ENCODE data around the gene ATF6. TPM values are rescaled to one million over a fixed set of nuclear protein-coding genes. Genes with fewer than 3 reads are reported as not detected.

The ATF6 gene
- total RNA-seq, 1 donor from 2014 or later = 38.6 TPM

DNA sequence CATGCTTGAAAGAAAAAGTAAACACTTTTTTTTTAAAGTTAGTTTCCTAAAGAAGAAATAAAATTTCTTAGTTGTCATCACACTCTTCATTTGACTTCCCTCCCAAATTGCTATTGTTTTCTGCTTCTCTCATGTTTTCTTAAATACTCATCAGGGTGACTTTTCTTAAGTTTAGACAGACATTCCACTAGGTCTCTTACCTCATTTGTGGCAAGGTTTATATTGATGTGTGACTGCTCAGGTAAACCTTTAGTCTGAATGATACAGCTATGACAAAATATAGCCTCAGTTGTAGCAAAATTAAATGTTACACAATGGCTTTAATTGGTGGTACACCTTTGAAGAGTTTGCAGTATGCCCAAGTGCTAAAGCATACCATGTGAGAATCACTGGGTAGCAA lies 78.6 kb downstream of the ATF6 start:
- TF ChIP-seq, protein P1, sequence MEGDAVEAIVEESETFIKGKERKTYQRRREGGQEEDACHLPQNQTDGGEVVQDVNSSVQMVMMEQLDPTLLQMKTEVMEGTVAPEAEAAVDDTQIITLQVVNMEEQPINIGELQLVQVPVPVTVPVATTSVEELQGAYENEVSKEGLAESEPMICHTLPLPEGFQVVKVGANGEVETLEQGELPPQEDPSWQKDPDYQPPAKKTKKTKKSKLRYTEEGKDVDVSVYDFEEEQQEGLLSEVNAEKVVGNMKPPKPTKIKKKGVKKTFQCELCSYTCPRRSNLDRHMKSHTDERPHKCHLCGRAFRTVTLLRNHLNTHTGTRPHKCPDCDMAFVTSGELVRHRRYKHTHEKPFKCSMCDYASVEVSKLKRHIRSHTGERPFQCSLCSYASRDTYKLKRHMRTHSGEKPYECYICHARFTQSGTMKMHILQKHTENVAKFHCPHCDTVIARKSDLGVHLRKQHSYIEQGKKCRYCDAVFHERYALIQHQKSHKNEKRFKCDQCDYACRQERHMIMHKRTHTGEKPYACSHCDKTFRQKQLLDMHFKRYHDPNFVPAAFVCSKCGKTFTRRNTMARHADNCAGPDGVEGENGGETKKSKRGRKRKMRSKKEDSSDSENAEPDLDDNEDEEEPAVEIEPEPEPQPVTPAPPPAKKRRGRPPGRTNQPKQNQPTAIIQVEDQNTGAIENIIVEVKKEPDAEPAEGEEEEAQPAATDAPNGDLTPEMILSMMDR (IDR thresholded peaks at IDR 0.05; ENCODE audit: insufficient read depth, low read length, poor library complexity, severe bottlenecking) = no peak
- Histone ChIP-seq H3K27me3 (ENCODE audit: control insufficient read depth, insufficient read depth, low read length) (no peaks in the 10 kb centered on the region), H3K36me3 (ENCODE audit: control insufficient read depth, insufficient read depth, low read length) (no peaks in the 10 kb centered on the region), H3K4me3 (ENCODE audit: low read depth, low read length) (no peak overlapping the region)
- DNase-seq (ENCODE audit: low read depth) = no peak

DNA sequence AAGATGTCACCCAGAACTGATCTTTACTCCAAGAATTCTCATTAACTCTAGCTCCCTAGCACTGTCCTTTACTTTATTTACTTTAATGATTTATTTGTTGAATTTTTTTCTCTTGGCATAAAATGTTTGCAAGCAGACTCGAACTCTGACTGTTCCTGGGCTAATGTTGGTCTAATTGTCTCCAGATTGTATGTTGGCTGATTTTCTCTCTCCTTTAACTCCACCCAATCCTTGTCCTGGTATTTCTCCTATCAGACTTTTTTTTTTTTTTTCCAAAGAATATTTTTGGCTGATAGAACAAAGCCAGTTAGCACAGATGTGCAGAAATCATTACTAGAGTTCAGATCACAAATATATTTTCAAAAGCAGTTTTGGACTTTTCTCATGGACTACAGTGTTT lies 82.6 kb downstream of the ATF6 start:
- no peak for DNase-seq (ENCODE audit: low read depth)
- Histone ChIP-seq H3K4me3 (ENCODE audit: low read depth, low read length) (no peak overlapping the region), H3K36me3 (ENCODE audit: control insufficient read depth, insufficient read depth, low read length) (no peaks in the 10 kb centered on the region), H3K27me3 (ENCODE audit: control insufficient read depth, insufficient read depth, low read length) (no peaks in the 10 kb centered on the region)
- TF ChIP-seq, protein P1 (IDR thresholded peaks at IDR 0.05; ENCODE audit: insufficient read depth, low read length, poor library complexity, severe bottlenecking) = no peak

DNA sequence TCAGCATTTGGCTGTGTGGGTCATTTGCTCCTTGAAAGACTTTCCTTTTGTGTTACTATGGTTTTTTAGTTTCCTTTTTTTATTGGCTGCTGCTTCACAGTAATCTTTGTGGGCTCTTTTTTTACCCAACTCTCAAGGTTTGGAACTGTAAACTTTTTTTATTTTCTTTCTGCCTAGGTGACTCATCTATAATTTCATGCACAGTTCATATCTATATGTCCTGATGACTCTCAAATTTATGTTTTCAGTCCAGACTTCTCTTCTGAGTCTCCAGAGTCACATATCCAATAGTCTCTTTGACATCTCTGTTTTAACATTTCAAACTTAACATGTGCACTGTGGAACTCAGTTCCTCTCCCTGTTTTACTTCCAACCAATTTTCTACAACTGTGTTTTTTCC lies 83.4 kb downstream of the ATF6 start:
- Histone ChIP-seq H3K36me3 (ENCODE audit: control insufficient read depth, insufficient read depth, low read length) (no peaks in the 10 kb centered on the region), H3K4me3 (ENCODE audit: low read depth, low read length) (no peak overlapping the region), H3K27me3 (ENCODE audit: control insufficient read depth, insufficient read depth, low read length) (no peaks in the 10 kb centered on the region)
- TF ChIP-seq, protein P1 (IDR thresholded peaks at IDR 0.05; ENCODE audit: insufficient read depth, low read length, poor library complexity, severe bottlenecking) = no peak
- no peak for DNase-seq (ENCODE audit: low read depth)

DNA sequence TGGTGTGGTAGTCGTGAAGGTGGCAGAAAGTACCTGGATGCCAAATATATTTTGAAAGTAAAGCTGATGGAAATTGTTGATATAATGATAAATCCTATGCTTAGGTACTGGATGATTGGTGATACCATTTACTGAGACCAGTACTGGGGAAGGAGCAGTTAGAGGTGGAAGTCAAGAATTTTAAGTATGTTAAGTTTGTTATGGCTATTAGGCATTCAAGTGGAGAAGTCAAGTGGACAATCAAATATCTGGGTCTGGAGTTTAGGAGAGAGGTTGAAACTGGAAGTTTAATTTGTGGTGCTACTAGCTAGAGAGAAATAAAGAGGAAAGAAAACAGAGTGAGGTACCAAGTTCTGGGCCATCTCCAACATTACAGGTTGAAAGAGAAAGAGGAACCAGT lies 89.1 kb downstream of the ATF6 start:
- TF ChIP-seq, protein P1 (IDR thresholded peaks at IDR 0.05; ENCODE audit: insufficient read depth, low read length, poor library complexity, severe bottlenecking) = no peak
- H3K27me3 ChIP-seq (ENCODE audit: control insufficient read depth, insufficient read depth, low read length) = no peaks in the 10 kb centered on the region
- H3K36me3 ChIP-seq (ENCODE audit: control insufficient read depth, insufficient read depth, low read length) = no peaks in the 10 kb centered on the region
- no peak for DNase-seq (ENCODE audit: low read depth)
- H3K4me3 ChIP-seq (ENCODE audit: low read depth, low read length) = no peak overlapping the region

DNA sequence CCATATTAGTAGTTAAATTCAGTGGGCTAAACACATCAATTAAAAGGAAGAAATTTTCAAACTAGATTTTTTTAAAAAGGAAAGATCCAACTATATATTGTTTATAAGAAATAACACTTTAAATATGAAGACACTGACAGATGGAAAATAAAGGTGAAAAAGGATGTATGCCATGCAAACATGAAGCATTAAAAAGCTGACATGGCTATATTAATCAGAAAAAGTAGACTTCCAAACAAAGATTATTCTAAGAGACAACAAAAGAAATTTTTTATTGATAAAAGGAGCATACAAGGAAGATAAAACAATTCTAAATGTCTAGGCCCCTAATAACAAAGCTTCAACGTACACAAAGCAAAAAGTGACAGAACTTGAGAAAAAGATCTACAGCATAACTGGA lies 92.2 kb downstream of the ATF6 start:
- H3K27me3 ChIP-seq (ENCODE audit: control insufficient read depth, insufficient read depth, low read length) = no peaks in the 10 kb centered on the region
- TF ChIP-seq, protein P1 (IDR thresholded peaks at IDR 0.05; ENCODE audit: insufficient read depth, low read length, poor library complexity, severe bottlenecking) = no peak
- no peak overlapping the region for H3K4me3 ChIP-seq (ENCODE audit: low read depth, low read length)
- H3K36me3 ChIP-seq (ENCODE audit: control insufficient read depth, insufficient read depth, low read length) = no peaks in the 10 kb centered on the region
- DNase-seq (ENCODE audit: low read depth) = no peak

DNA sequence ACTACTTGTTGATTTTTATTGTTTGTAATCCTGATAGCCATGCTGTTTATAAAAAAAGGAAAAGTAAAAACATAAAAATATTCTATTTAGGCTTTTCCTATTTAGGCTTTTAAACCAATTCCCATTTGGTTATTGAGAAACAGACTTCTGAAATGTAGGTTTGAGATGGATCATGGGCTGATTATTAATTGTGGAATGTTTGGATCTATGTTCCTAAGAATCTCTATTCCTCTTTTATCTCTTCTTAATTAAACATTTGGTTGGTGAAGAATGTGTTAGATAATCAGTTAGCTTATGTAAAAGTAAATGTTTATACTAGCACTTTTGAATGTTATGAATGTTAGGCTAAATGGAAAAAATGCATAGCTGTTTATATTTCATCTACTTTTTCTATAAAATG lies 97.4 kb downstream of the ATF6 start:
- TF ChIP-seq, protein P1 (IDR thresholded peaks at IDR 0.05; ENCODE audit: insufficient read depth, low read length, poor library complexity, severe bottlenecking) = no peak
- Histone ChIP-seq H3K36me3 (ENCODE audit: control insufficient read depth, insufficient read depth, low read length) (no peaks in the 10 kb centered on the region), H3K27me3 (ENCODE audit: control insufficient read depth, insufficient read depth, low read length) (no peaks in the 10 kb centered on the region), H3K4me3 (ENCODE audit: low read depth, low read length) (no peak overlapping the region)
- no peak for DNase-seq (ENCODE audit: low read depth)

All from kidney epithelial cell (primary cell).